Activated CD4-positive, CD25-positive, alpha-beta regulatory T cell treated with anti-CD3 and anti-CD28 coated beads, Interleukin-2, amount 50 U/mL, for 24 hours (primary cell): ENCODE data around the gene CCN5.

Source experiments
- ATAC-seq, 2 donors: fragments of 150-1000 bp; cut with Tn5 transposase; one replicate each; pipeline ENCODE4 v1.10.0; 2021; ENCODE audit warnings: mild to moderate bottlenecking in 1 of 2, moderate library complexity in 1 of 2

Gene CCN5

GRCh38 chr20:44716309-44717106 lies 1.3 kb downstream of the CCN5 start:
- ATAC-seq, result no peak

DNA sequence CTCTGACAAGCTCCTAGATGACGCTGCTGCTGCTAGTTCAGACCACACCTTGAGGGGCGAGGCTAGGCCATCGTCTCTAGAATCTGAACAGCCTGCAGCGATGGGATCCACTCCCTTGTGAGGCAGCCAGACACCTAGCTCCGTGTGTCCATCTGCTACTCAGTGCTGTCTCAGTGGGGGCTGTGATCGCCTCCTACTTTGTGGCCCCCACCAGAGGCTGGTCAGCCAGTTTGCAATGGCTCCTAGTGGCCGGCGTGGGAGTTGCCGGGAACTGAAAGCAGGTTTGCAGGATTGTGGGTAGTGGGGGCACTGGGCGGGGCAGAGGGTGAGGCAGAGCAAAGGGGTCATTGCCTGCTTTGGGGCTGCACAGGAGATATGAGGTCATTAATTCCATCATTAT lies 2.8 kb downstream of the CCN5 start:
- ATAC-seq, result no peak

GRCh38 chr20:44719841-44720240 lies 4.7 kb downstream of the CCN5 start:
- no peak for ATAC-seq

DNA sequence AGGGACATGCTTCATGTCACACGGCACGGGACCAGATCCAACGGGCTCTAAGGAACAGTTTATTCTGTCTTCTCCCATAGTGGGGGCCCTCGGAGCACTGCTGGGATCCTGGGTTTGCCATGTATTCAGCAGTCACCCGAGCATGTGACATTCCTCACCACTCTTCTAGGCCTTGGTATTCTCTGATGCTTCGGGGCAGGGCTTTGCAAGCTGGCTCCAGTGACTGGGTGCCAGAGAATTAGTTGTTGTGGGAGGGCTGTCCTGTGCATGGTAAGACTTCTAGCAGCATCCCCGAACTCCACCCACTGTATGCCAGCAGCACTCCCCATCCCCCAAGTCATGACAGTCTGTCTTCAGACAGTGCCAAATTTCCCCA lies 5.4 kb downstream of the CCN5 start:
- no peak for ATAC-seq

- ATAC-seq, result no peak
Measured at GRCh38 chr20:44720997-44721784, 6.0 kb downstream of the CCN5 start.

- no peak for ATAC-seq
Measured at GRCh38 chr20:44721785-44722054, 6.6 kb downstream of the CCN5 start.

DNA sequence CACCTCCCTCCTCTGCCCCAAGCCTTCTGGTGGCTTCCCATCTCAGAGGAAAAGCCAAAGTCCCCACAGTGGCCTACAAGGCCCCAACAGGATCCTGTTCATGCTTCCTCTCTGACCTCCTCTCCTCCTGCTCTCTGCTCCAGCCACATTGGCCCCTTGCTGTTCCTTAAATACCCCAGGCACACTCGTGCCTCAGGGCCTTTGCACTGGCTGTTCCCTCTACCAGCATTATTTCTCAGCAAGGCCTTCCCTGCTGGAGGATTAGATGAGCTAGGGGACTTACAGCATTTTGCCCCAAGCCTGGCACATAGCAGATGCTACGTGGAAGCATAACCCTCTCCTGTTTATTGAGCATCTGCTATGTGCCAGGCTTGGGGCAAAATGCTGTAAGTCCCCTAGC lies 7.8 kb downstream of the CCN5 start:
- ATAC-seq, result no peak

GRCh38 chr20:44723391-44723790 lies 8.2 kb downstream of the CCN5 start:
- no peak for ATAC-seq

DNA sequence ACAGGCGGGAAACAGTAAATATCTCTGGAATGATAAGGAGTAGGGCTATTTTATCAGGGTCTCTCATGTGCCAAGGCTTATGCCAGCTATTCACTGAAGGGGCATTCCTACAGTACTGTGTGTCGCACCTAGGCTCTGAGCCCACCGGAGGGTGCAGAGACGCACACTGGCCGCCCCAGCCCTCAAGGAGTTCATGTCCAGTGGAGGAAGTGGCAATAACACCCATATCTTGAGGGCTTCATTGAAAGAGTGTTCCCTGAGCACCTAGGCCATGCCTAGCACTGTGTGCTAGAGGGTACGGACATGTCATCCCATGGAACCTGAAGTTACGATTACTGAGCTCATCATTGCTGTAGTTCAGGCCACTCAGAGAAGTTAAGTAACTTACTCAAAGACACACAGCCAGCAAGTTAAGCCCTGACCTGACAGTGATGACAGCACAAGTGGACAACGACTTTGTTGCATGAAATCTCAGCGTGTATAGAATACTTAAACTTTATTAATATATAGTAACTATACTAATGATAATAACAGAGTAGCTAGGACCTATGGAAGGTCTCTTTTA lies 8.7 kb downstream of the CCN5 start:
- ATAC-seq, result no peak

DNA sequence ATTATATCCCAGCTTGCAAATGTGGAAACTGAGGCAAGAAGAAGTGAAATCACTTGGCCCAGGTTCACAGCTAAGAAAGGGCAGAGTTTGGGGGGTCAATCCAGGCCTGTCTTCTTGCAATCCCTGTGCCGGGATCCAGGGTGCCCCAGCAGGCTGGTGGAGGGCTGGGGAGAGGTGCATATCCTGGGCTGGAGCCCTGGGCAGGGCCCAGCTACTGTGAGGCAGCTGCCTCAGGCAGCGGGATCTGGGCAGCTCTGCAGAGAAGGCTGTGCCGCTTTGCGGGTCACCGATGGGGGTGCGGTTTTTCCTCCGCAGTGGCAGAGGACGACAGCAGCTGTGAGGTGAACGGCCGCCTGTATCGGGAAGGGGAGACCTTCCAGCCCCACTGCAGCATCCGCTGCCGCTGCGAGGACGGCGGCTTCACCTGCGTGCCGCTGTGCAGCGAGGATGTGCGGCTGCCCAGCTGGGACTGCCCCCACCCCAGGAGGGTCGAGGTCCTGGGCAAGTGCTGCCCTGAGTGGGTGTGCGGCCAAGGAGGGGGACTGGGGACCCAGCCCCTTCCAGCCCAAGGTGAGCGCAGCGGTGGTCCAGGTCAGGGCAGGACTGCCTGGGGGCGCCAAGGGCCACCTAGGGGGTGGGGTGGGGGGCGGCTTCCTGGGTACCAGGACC lies 9.4 kb downstream of the CCN5 start:
- no peak for ATAC-seq

- ATAC-seq, result no peak
Measured at GRCh38 chr20:44725837-44726236, 10.7 kb downstream of the CCN5 start.

DNA sequence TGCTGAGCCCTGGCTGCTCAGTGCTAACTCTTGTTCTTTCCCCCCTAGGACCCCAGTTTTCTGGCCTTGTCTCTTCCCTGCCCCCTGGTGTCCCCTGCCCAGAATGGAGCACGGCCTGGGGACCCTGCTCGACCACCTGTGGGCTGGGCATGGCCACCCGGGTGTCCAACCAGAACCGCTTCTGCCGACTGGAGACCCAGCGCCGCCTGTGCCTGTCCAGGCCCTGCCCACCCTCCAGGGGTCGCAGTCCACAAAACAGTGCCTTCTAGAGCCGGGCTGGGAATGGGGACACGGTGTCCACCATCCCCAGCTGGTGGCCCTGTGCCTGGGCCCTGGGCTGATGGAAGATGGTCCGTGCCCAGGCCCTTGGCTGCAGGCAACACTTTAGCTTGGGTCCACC lies 11.9 kb downstream of the CCN5 start:
- ATAC-seq, result no peak

GRCh38 chr20:44727651-44728050 lies 12.5 kb downstream of the CCN5 start:
- no peak for ATAC-seq

GRCh38 chr20:44728801-44729443 lies 13.8 kb downstream of the CCN5 start:
- ATAC-seq, result no peak

DNA sequence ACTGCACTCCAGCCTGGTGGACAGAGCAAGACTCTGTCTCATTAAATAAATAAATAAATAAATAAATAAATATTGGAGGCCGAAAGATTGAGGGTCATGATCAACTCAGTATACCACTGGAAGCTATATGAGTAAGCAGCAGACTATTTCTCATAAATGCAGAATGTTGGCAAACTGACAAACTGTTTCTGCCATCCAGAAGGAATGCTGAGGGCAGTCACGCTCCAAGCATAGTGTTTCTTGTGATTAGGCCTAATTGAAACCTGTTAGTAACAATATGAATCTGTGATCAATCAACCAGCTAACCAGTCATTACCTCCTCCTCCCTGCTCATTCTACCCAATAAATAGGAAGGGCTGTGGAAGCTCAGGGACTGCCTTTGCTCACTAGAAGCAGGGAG lies 15.3 kb downstream of the CCN5 start:
- no peak for ATAC-seq

- ATAC-seq, result no peak
Measured at GRCh38 chr20:44731657-44732056, 16.5 kb downstream of the CCN5 start.

- no peak for ATAC-seq
Measured at GRCh38 chr20:44732327-44732726, 17.2 kb downstream of the CCN5 start.

GRCh38 chr20:44733341-44734069 lies 18.3 kb downstream of the CCN5 start:
- peak in 1 of 2 donors; percentile 55 for ATAC-seq

GRCh38 chr20:44734938-44735337 lies 19.8 kb downstream of the CCN5 start:
- ATAC-seq, result no peak

DNA sequence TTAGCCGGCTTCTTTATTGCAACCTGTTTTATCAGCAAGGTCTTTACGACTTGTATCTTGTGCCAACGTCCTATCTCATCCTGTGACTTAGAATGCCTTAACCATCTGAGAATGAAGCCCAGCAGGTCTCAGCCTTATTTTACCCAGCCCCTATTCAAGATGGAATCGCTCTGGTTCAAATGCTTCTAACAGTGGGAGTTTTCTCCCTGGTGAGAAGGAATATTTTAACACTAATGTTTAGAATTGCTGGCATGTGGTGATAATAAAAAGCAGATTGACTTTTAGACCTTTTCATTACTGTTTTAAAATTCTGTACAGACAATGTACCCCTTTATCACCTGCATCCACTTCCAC lies 20.6 kb downstream of the CCN5 start:
- no peak for ATAC-seq

- ATAC-seq, result peak; percentile 61 to 63
Measured at GRCh38 chr20:44736170-44737021, 21.2 kb downstream of the CCN5 start.

GRCh38 chr20:44737116-44737515 lies 21.9 kb downstream of the CCN5 start:
- ATAC-seq, result no peak
